NT2/D1 (cell line): ENCODE data around the gene CRYL1.

Experiments used
- SUZ12 ChIP-seq: IDR thresholded peaks from 2 replicates; pipeline ENCODE4 v1.6.1; 2011; ENCODE audit not compliant: insufficient read length, insufficient read depth; ENCODE audit errors: extremely low read depth
- YY1 ChIP-seq: IDR thresholded peaks from 2 replicates; pipeline ENCODE4 v1.6.1; 2011; ENCODE audit not compliant: insufficient read length, insufficient read depth
- ZNF274 ChIP-seq: IDR thresholded peaks from 2 replicates; pipeline ENCODE4 v1.6.1; 2011; ENCODE audit warnings: mild to moderate bottlenecking, low read depth, low read length

GRCh38 chr13:20369886-20370361 lies 155.7 kb downstream of the CRYL1 start:
- no peak for TF ChIP-seq YY1
- no peak for TF ChIP-seq ZNF274
- no peak for TF ChIP-seq SUZ12
